GM18870 (cell line): ENCODE data around the gene BTN1A1.

Experiments used
- ATAC-seq: cut with Tn5 transposase; IDR thresholded peaks from one replicate; pipeline ENCODE4 v1.9.1; 2021; ENCODE audit warnings: moderate library complexity; ENCODE audit not compliant: unreplicated experiment

BTN1A1 gene

GRCh38 chr6:26556263-26557070 is 56.4 kb downstream of the BTN1A1 start:
- ATAC-seq = no peak
